Measurements from ENCODE around the gene PDK2.

PDK2 gene

GRCh38 chr17:50139950-50140885 lies 45.1 kb downstream of the PDK2 start:
- DNase-seq, result peak; percentile 81

GRCh38 chr17:50141026-50141744 lies 46.0 kb downstream of the PDK2 start:
- no peak for DNase-seq

GRCh38 chr17:50141745-50142110 lies 46.6 kb downstream of the PDK2 start:
- no peak for DNase-seq

- DNase-seq, result no peak
Measured at GRCh38 chr17:50143461-50144176, 48.5 kb downstream of the PDK2 start.

GRCh38 chr17:50144355-50144754 lies 49.2 kb downstream of the PDK2 start:
- DNase-seq, result no peak

GRCh38 chr17:50144845-50145531 lies 49.8 kb downstream of the PDK2 start:
- no peak for DNase-seq

- no peak for DNase-seq
Measured at GRCh38 chr17:50145532-50146229, 50.5 kb downstream of the PDK2 start.

- DNase-seq, result no peak
Measured at GRCh38 chr17:50146230-50146926, 51.2 kb downstream of the PDK2 start.

- DNase-seq, result no peak
Measured at GRCh38 chr17:50146927-50147665, 51.9 kb downstream of the PDK2 start.

- no peak for DNase-seq
Measured at GRCh38 chr17:50147841-50148225, 52.7 kb downstream of the PDK2 start.

GRCh38 chr17:50148226-50149090 lies 53.3 kb downstream of the PDK2 start:
- peak; percentile 66 for DNase-seq

GRCh38 chr17:50149091-50149416 lies 53.9 kb downstream of the PDK2 start:
- DNase-seq, result peak; percentile 44

GRCh38 chr17:50149417-50150353 lies 54.5 kb downstream of the PDK2 start:
- peak; percentile 77 for DNase-seq

- no peak for DNase-seq
Measured at GRCh38 chr17:50150354-50151040, 55.3 kb downstream of the PDK2 start, which contains the start of gene PPP1R9B. Gene PPP1R9B (minus strand): TSS chr17:50150677. CDS start chr17:50150513, 164 bp downstream.

GRCh38 chr17:50151041-50151936 lies 56.1 kb downstream of the PDK2 start:
- peak; percentile 95 for DNase-seq

- DNase-seq, result peak; percentile 96
Measured at GRCh38 chr17:50151937-50152547, 56.9 kb downstream of the PDK2 start.
